ENCODE measurements around the gene FTO.

DNA sequence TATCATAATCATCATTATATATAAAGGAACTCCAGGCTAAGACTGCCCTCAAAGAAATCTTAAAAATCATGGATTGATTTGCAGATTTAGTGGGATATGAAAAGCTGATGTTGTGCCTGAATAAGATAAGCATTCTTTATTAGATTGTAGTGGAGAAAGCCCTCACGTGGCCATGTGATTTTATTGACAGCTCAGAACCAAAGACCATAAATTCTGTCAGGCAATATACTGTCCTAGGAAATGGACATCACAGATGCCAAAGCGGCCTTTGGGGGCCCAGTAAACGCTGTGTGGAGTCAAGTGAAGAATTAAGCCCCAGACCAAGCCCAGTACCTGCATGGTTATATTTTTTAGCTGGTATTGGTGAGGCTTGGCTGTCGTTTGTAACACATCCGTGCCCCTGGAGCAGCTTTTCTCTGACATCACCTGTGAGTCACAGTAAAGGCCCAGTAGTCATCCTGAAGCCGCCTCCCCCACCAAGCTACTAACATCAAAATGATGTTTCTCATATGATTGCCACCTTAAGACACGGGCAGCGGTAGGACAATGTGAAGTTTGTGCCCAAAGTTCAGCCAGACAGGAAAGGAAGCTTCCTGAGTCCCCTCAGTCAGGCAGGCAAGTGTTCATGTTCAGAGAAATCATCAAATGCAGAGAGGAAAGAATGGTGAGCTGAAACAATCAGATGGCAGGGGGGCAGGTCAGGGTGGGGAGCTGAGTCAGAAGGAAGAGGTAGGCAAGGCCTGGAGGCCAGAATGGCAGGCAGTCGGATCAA is 373.3 kb downstream of the FTO start:
- no peak for TF ChIP-seq POLR2A (IDR thresholded peaks at IDR 0.05; ENCODE audit: low read length)
- TF ChIP-seq, protein P1, sequence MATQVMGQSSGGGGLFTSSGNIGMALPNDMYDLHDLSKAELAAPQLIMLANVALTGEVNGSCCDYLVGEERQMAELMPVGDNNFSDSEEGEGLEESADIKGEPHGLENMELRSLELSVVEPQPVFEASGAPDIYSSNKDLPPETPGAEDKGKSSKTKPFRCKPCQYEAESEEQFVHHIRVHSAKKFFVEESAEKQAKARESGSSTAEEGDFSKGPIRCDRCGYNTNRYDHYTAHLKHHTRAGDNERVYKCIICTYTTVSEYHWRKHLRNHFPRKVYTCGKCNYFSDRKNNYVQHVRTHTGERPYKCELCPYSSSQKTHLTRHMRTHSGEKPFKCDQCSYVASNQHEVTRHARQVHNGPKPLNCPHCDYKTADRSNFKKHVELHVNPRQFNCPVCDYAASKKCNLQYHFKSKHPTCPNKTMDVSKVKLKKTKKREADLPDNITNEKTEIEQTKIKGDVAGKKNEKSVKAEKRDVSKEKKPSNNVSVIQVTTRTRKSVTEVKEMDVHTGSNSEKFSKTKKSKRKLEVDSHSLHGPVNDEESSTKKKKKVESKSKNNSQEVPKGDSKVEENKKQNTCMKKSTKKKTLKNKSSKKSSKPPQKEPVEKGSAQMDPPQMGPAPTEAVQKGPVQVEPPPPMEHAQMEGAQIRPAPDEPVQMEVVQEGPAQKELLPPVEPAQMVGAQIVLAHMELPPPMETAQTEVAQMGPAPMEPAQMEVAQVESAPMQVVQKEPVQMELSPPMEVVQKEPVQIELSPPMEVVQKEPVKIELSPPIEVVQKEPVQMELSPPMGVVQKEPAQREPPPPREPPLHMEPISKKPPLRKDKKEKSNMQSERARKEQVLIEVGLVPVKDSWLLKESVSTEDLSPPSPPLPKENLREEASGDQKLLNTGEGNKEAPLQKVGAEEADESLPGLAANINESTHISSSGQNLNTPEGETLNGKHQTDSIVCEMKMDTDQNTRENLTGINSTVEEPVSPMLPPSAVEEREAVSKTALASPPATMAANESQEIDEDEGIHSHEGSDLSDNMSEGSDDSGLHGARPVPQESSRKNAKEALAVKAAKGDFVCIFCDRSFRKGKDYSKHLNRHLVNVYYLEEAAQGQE (IDR thresholded peaks at IDR 0.05) = no peak
- TF ChIP-seq SREBF2 (IDR thresholded peaks at IDR 0.05) = no peak

Measured in A549 (cell line).